ENCODE data around the gene AFTPH.

- TF ChIP-seq, protein P1, sequence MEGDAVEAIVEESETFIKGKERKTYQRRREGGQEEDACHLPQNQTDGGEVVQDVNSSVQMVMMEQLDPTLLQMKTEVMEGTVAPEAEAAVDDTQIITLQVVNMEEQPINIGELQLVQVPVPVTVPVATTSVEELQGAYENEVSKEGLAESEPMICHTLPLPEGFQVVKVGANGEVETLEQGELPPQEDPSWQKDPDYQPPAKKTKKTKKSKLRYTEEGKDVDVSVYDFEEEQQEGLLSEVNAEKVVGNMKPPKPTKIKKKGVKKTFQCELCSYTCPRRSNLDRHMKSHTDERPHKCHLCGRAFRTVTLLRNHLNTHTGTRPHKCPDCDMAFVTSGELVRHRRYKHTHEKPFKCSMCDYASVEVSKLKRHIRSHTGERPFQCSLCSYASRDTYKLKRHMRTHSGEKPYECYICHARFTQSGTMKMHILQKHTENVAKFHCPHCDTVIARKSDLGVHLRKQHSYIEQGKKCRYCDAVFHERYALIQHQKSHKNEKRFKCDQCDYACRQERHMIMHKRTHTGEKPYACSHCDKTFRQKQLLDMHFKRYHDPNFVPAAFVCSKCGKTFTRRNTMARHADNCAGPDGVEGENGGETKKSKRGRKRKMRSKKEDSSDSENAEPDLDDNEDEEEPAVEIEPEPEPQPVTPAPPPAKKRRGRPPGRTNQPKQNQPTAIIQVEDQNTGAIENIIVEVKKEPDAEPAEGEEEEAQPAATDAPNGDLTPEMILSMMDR (IDR thresholded peaks at IDR 0.05) = no peak
- TF ChIP-seq POLR2A (IDR thresholded peaks at IDR 0.05) = no peak
Measured at GRCh38 chr2:64639691-64640090, 115.6 kb downstream of the AFTPH start.

All from esophagus squamous epithelium (tissue), 4 donors.